Right lobe of liver (tissue), 6 donors: ENCODE results near the gene ZNF219. TPM values are rescaled to one million over a fixed set of nuclear protein-coding genes. Genes with fewer than 3 reads are reported as not detected.

Experiments
- ATAC-seq, 4 donors: fragments of 200-7000 bp; cut with Tn5 transposase; one replicate each; pipeline ENCODE4 v1.9.1; 2020; ENCODE audit warnings: mild to moderate bottlenecking in 4 of 4, moderate library complexity in 4 of 4
- DNase-seq, 3 donors: peaks; one replicate each; pipeline ENCODE4 v3.0.0-alpha.2; 2020
- H3K27ac ChIP-seq, 3 donors: fragments of 200-600 bp; one replicate each; pipeline ENCODE4 v1.8.0; 2022
- H3K27me3 ChIP-seq, 2 donors: fragments of 200-600 bp; one replicate each; pipeline ENCODE4 v1.8.0; 2022
- H3K36me3 ChIP-seq, 4 donors: fragments of 200-600 bp; sonication (generic) in 1 of 4; one replicate each; pipeline versions ENCODE4 v1.5.1 to v1.8.0; 2017 to 2022; ENCODE audit warnings: control low read depth in 1 of 4
- H3K4me1 ChIP-seq, 4 donors: fragments of 200-600 bp; sonication (generic) in 1 of 4; one replicate each; pipeline versions ENCODE4 v1.5.1 to v1.8.0; 2017 to 2022; ENCODE audit warnings: control low read depth in 1 of 4
- H3K4me3 ChIP-seq, 3 donors: fragments of 200-600 bp; one replicate each; pipeline ENCODE4 v1.8.0; 2022
- H3K9me3 ChIP-seq, 4 donors: fragments of 200-600 bp; sonication (generic) in 1 of 4; one replicate each; pipeline versions ENCODE4 v1.5.1 to v1.8.0; 2017 to 2022; ENCODE audit warnings: control low read depth in 1 of 4
- POLR2A ChIP-seq: fragments of 450-650 bp; IDR thresholded peaks from one replicate; pipeline ENCODE4 v1.6.1; 2017; ENCODE audit warnings: antibody characterized with exemption, mild to moderate bottlenecking
- WGBS: methylation state at CpG from one replicate; pipeline ENCODE4 v1.1.6; 2018; ENCODE audit warnings: low coverage, low lambda C conversion rate; ENCODE audit not compliant: insufficient coverage; ENCODE audit errors: missing lambda C conversion rate; 5-methylcytosine and 5-hydroxymethylcytosine counted together
- intact Hi-C, 2 donors: fragments of 100-400 bp; cut with DNase I; formaldehyde crosslinking; loops; one replicate each; pipeline versions ENCODE4 v1.11.2 to v1.14.1; 2022
- total RNA-seq, 6 experiments: library from RNA; depleted of rRNA in 2 of 6; stranded (reverse); fragments of >200 nt in 2 of 6; fragmentation: NEBNext Ultra II Directional in 3 of 6; extraction: Animal tissue kit (Norgen Biotek cat#: 25700) in 3 of 6; gene quantifications; one replicate each; pipeline versions ENCODE4 v1.1.0 to v1.2.4, GENCODE V29; 2016 to 2023
- TF ChIP-seq, protein P1 (sequence below), 4 donors: fragments of 200-600 bp in 3 of 4; fragments of 450-650 bp in 1 of 4; IDR thresholded peaks; one replicate each; pipeline versions ENCODE4 v1.5.1 to v1.8.0; 2016 to 2022; ENCODE audit warnings: antibody characterized with exemption in 4 of 4, mild to moderate bottlenecking in 2 of 4
- donor health status: DM: no; HTN: yes; CAD: no.
- donor health status: DM: no; HTN: no; CAD: no.
- donor health status: DM: no; HTN: no; CAD: no.
- donor health status: DM: no; HTN: yes; CAD: no.
- donor health status: DM: no; HTN: yes; CAD: no.

Gene ZNF219
- total RNA-seq, 6 experiments from 2014 or later, result 6.9 to 20.6 (median 9.3) TPM

DNA sequence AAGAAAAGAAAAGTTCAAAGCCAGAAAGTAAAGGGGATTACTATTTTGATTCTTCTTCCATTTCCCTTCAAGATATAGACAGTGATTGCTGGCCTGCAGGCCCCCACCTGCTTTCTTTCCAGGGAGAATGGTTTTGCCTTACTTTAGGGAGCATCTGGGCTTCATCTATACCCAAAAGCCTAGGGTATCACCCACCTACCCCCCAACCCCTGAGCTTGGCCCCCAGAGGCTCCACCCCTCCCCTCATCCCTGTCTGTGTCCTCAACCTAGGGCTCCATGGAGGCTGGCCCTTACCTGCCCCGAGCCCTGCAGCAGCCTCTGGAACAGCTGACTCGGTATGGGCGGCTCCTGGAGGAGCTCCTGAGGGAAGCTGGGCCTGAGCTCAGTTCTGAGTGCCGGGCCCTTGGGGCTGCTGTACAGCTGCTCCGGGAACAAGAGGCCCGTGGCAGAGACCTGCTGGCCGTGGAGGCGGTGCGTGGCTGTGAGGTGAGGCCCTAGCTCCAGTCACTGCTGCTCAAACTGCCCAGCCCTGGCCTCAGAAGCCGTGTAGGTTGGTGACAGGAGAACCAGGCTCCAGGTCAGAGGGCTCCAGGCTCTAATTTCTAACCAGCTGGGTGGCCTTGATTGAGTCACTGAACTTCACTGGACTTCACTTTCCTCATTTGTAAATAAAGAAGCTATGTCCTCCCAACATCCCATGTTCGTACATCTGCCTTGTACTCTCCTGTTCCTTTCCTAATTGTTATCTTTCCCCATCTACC lies 14.7 kb downstream of the ZNF219 start:
- H3K27me3 ChIP-seq, result no peaks in the 10 kb centered on the region
- no peak for DNase-seq
- no peaks in the 10 kb centered on the region for H3K9me3 ChIP-seq
- H3K27ac ChIP-seq, result peak overlapping the region in 1 of 3 donors; percentile 13
- peak; percentile 13 to 60 (median 45) for ATAC-seq
- H3K4me3 ChIP-seq, result no peak overlapping the region
- TF ChIP-seq, protein P1, sequence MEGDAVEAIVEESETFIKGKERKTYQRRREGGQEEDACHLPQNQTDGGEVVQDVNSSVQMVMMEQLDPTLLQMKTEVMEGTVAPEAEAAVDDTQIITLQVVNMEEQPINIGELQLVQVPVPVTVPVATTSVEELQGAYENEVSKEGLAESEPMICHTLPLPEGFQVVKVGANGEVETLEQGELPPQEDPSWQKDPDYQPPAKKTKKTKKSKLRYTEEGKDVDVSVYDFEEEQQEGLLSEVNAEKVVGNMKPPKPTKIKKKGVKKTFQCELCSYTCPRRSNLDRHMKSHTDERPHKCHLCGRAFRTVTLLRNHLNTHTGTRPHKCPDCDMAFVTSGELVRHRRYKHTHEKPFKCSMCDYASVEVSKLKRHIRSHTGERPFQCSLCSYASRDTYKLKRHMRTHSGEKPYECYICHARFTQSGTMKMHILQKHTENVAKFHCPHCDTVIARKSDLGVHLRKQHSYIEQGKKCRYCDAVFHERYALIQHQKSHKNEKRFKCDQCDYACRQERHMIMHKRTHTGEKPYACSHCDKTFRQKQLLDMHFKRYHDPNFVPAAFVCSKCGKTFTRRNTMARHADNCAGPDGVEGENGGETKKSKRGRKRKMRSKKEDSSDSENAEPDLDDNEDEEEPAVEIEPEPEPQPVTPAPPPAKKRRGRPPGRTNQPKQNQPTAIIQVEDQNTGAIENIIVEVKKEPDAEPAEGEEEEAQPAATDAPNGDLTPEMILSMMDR (IDR thresholded peaks at IDR 0.05), result no peak
- no peak for TF ChIP-seq POLR2A
- H3K4me1 ChIP-seq, result peaks cover 0 to 25% (median 11%) of the 10 kb centered on the region in 4 donors
- peaks cover 0 to 54% (median 29%) of the 10 kb centered on the region in 4 donors for H3K36me3 ChIP-seq
- intact Hi-C loops, result no loop called here
- WGBS, result 73% methylated on average over 6 of the region's 11 CpGs

DNA sequence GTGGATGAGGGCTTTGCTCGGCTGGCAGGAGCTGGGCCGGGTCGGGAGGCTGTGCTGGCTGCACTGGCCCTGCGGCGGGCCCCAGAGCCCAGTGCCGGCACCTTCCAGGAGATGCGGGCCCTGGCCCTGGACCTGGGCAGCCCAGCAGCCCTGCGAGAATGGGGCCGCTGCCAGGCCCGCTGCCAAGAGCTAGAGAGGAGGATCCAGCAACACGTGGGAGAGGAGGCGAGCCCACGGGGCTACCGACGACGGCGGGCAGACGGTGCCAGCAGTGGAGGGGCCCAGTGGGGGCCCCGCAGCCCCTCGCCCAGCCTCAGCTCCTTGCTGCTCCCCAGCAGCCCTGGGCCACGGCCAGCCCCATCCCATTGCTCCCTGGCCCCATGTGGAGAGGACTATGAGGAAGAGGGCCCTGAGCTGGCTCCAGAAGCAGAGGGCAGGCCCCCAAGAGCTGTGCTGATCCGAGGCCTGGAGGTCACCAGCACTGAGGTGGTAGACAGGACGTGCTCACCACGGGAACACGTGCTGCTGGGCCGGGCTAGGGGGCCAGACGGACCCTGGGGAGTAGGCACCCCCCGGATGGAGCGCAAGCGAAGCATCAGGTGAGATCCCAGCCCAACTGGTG lies 16.8 kb downstream of the ZNF219 start:
- intact Hi-C loops, result no loop called here
- no peak for ATAC-seq
- Histone ChIP-seq H3K27ac (no peak overlapping the region), H3K36me3 (peaks cover 0 to 63% (median 28%) of the 10 kb centered on the region in 4 donors), H3K27me3 (no peaks in the 10 kb centered on the region), H3K4me3 (no peak overlapping the region), H3K4me1 (peaks cover 0 to 25% (median 11%) of the 10 kb centered on the region in 4 donors), H3K9me3 (no peaks in the 10 kb centered on the region)
- WGBS, result 90% methylated on average over 2 of the region's 30 CpGs
- TF ChIP-seq, protein P1 (IDR thresholded peaks at IDR 0.05), result no peak
- TF ChIP-seq POLR2A, result no peak
- no peak for DNase-seq

DNA sequence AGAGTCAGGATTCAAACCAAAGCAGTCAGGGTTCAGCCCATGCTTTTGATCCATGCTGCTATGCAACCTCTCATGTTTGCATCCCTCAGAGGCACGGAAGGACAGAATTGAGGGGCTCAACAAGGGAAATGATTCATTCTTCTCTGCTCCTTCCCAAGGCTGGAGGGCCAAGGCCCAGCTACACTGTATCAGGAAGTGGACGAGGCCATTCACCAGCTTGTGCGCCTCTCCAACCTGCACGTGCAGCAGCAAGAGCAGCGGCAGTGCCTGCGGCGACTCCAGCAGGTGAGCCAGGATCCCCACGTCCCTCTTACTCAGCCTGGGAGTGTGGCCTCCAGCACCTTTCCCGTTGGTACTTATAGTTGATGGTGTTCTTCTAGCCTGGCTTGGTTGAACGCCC lies 19.7 kb downstream of the ZNF219 start:
- no peak overlapping the region for H3K27ac ChIP-seq
- no peak overlapping the region for H3K4me3 ChIP-seq
- peaks cover 0 to 62% (median 27%) of the 10 kb centered on the region in 4 donors for H3K36me3 ChIP-seq
- no peak for ATAC-seq
- 62% methylated on average over 5 of the region's 10 CpGs for WGBS
- no peaks in the 10 kb centered on the region for H3K9me3 ChIP-seq
- no peak for TF ChIP-seq POLR2A
- TF ChIP-seq, protein P1 (IDR thresholded peaks at IDR 0.05), result no peak
- H3K27me3 ChIP-seq, result no peaks in the 10 kb centered on the region
- H3K4me1 ChIP-seq, result peaks cover 0 to 6% (median 2%) of the 10 kb centered on the region in 4 donors
- intact Hi-C loops, result no loop called here
- no peak for DNase-seq

DNA sequence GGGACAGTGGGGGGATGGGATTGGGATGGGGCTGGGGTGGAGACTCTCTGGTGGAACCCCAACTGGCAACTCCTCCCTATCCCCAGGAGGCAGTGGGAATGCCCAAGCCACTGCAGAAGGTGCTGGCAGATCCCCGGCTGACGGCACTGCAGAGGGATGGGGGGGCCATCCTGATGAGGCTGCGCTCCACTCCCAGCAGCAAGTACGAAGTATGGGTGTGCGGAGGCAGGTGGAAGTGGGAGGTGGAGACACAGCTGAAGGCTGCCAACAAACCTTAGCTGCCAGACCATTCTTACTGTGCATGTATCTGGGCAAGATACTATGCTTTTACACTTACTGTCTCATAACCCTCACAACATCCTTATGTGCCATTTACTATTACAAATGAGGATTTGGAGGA lies 20.2 kb downstream of the ZNF219 start:
- 100% methylated on average over 2 of the region's 5 CpGs for WGBS
- H3K4me3 ChIP-seq, result no peak overlapping the region
- TF ChIP-seq POLR2A, result no peak
- TF ChIP-seq, protein P1 (IDR thresholded peaks at IDR 0.05), result no peak
- intact Hi-C loops, result no loop called here
- H3K36me3 ChIP-seq, result peaks cover 0 to 62% (median 27%) of the 10 kb centered on the region in 4 donors
- H3K9me3 ChIP-seq, result no peaks in the 10 kb centered on the region
- ATAC-seq, result no peak
- no peaks in the 10 kb centered on the region for H3K27me3 ChIP-seq
- H3K27ac ChIP-seq, result no peak overlapping the region
- H3K4me1 ChIP-seq, result peaks cover 0 to 1% (median 0%) of the 10 kb centered on the region in 4 donors
- no peak for DNase-seq
